ENCODE results near the gene ADCY10. TPM values are rescaled to one million over a fixed set of nuclear protein-coding genes. Genes with fewer than 3 reads are reported as not detected.

The ADCY10 gene
- total and polyA plus RNA-seq, 2 of the 4 experiments (the other 2 are of a cell fraction): under 0.01 to 0.03 TPM

DNA sequence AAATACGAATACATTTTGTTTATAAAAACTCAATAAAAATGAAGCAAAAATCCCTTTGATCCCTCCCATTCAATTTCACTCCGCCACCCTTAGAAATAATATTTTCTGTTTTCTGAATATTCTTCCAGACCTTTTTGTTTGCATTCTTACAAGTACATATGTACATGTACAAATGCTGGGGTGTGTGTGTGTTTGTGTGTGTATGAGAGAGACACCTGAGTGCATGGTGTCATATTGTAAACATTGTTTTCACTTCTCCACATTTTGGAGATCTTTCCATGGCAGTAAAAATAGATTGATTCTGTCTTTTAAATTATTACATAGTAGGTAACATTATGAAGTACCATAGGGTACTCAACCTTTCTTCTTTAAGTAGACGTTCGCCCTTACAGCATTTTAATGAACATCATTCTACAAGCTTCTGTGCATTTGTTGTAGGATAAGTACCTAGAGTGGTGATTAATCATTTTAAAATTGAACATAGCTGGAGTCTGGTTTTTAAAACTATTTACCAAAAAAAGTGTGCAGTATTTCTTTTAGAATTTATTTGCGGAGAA lies 24.2 kb upstream of the ADCY10 start:
- in situ Hi-C loops (cut with MboI; ENCODE audit: low sequenced_read_pairs): no loop called here
- Histone ChIP-seq H4K8ac (ENCODE audit: low read depth in 2 of 2, low read length in 2 of 2) (no peak overlapping the region), H4K91ac (ENCODE audit: insufficient read depth, low read depth, low read length) (no peak overlapping the region), H3K4ac (ENCODE audit: low read depth, low read length) (no peak overlapping the region), H2AK9ac (replicated peaks; ENCODE audit: low read depth, low read length, poor library complexity) (no peak overlapping the region), H3K27me3 (ENCODE audit: control insufficient read depth, insufficient read depth, low read length) (no peaks in the 10 kb centered on the region), H2BK120ac (ENCODE audit: low read depth, low read length) (no peak overlapping the region), H2BK5ac (ENCODE audit: low read depth, low read length, poor library complexity, severe bottlenecking) (no peak overlapping the region), H3K14ac (replicated peaks; ENCODE audit: low read depth, low read length) (no peak overlapping the region; the same call in 1 of the 2 replicates), H2AK5ac (ENCODE audit: low read depth, low read length) (no peak overlapping the region), H3K9me1 (ENCODE audit: insufficient read depth, low read length) (no peaks in the 10 kb centered on the region), H2BK15ac (ENCODE audit: low read depth, low read length) (no peak overlapping the region), H3K36me3 (ENCODE audit: control insufficient read depth, insufficient read depth, low read length) (peaks cover 3% of the 10 kb centered on the region; the same call in 1 of the 2 replicates), H3K79me1 (ENCODE audit: low read depth in 1 of 2, low read length in 2 of 2) (peaks cover 0 to 22% of the 10 kb centered on the region in 2 experiments; a peak in 3 of 4 replicates), H3K9ac (ENCODE audit: low read depth, low read length) (peak overlapping the region; percentile 97; the same call in 1 of the 2 replicates), H3K56ac (ENCODE audit: extremely low read depth, insufficient read depth, low read length) (no peak overlapping the region), H3K4me2 (ENCODE audit: low read depth, low read length) (peak overlapping the region; percentile 65), H2BK20ac (ENCODE audit: low read depth, low read length) (no peak overlapping the region), H3K4me3 (ENCODE audit: insufficient read depth, low read depth, low read length) (peak overlapping the region; percentile 98), H3K27ac (ENCODE audit: insufficient read depth, low read length) (no peak overlapping the region), H3K18ac (ENCODE audit: low read depth, low read length) (no peak overlapping the region), H4K5ac (ENCODE audit: low read depth, low read length) (no peak overlapping the region), H3K23ac (ENCODE audit: low read depth, low read length) (peak overlapping the region; percentile 41; the same call in 1 of the 2 replicates), H3K4me1 (ENCODE audit: control insufficient read depth, insufficient read depth, low read length) (no peaks in the 10 kb centered on the region), H4K20me1 (ENCODE audit: insufficient read depth, low read length) (peaks cover 28% of the 10 kb centered on the region; the same call in 1 of the 2 replicates), H3K9me3 (ENCODE audit: control insufficient read depth, insufficient read depth, low read length) (no peaks in the 10 kb centered on the region), H2AFZ (replicated peaks; ENCODE audit: low read length, poor library complexity) (no peak overlapping the region)
- no TSS peak for BruUV-seq (replicated peaks)
- dilution Hi-C loops (cut with HindIII; ENCODE audit: low sequenced_read_pairs, unreplicated experiment): no loop called here
- DNase-seq (no peak), ATAC-seq (ENCODE audit: low read depth) (no peak)
- intact Hi-C loops (cut with micrococcal nuclease): loop anchor here (5.0 kb wide), 4 partner anchors 116 to 289 kb away; partner anchors contain the start of gene SFT2D2
- ChIA-PET POLR2A (ENCODE audit: unreplicated experiment) (no interaction called here), CTCF (no interaction called here)
- TF ChIP-seq BHLHE40 (IDR thresholded peaks at IDR 0.05; ENCODE audit: low read depth, low read length) (no peak), RCOR1 (IDR thresholded peaks at IDR 0.05; ENCODE audit: insufficient replicate concordance, low read length) (no peak), MXI1 (IDR thresholded peaks at IDR 0.05; ENCODE audit: borderline replicate concordance, low read depth, low read length) (no peak), CHD1 (IDR thresholded peaks at IDR 0.05; ENCODE audit: low read depth, low read length) (no peak), RAD21 (IDR thresholded peaks at IDR 0.05; ENCODE audit: low read length) (no peak), CEBPB (IDR thresholded peaks at IDR 0.05; ENCODE audit: low read depth, low read length) (no peak), MAFK (IDR thresholded peaks at IDR 0.05; ENCODE audit: low read depth, low read length) (no peak), MAZ (IDR thresholded peaks at IDR 0.05; ENCODE audit: borderline replicate concordance, low read depth, low read length) (no peak), RFX5 (IDR thresholded peaks at IDR 0.05; ENCODE audit: low read depth, low read length) (no peak), POLR2A (IDR thresholded peaks at IDR 0.05; ENCODE audit: low read depth, low read length) (no peak), FOS (IDR thresholded peaks at IDR 0.05; ENCODE audit: low read depth, low read length) (no peak), SMC3 (IDR thresholded peaks at IDR 0.05; ENCODE audit: low read depth, low read length) (no peak), NFE2L2 (IDR thresholded peaks at IDR 0.05; ENCODE audit: low read depth, low read length) (no peak)
- TF ChIP-seq, protein P1, sequence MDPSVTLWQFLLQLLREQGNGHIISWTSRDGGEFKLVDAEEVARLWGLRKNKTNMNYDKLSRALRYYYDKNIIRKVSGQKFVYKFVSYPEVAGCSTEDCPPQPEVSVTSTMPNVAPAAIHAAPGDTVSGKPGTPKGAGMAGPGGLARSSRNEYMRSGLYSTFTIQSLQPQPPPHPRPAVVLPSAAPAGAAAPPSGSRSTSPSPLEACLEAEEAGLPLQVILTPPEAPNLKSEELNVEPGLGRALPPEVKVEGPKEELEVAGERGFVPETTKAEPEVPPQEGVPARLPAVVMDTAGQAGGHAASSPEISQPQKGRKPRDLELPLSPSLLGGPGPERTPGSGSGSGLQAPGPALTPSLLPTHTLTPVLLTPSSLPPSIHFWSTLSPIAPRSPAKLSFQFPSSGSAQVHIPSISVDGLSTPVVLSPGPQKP (IDR thresholded peaks at IDR 0.05; ENCODE audit: borderline replicate concordance, low read depth, low read length): no peak
- TF ChIP-seq, protein P2, sequence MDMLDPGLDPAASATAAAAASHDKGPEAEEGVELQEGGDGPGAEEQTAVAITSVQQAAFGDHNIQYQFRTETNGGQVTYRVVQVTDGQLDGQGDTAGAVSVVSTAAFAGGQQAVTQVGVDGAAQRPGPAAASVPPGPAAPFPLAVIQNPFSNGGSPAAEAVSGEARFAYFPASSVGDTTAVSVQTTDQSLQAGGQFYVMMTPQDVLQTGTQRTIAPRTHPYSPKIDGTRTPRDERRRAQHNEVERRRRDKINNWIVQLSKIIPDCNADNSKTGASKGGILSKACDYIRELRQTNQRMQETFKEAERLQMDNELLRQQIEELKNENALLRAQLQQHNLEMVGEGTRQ (IDR thresholded peaks at IDR 0.05; ENCODE audit: low read depth, low read length): no peak
- TF ChIP-seq, protein P3, sequence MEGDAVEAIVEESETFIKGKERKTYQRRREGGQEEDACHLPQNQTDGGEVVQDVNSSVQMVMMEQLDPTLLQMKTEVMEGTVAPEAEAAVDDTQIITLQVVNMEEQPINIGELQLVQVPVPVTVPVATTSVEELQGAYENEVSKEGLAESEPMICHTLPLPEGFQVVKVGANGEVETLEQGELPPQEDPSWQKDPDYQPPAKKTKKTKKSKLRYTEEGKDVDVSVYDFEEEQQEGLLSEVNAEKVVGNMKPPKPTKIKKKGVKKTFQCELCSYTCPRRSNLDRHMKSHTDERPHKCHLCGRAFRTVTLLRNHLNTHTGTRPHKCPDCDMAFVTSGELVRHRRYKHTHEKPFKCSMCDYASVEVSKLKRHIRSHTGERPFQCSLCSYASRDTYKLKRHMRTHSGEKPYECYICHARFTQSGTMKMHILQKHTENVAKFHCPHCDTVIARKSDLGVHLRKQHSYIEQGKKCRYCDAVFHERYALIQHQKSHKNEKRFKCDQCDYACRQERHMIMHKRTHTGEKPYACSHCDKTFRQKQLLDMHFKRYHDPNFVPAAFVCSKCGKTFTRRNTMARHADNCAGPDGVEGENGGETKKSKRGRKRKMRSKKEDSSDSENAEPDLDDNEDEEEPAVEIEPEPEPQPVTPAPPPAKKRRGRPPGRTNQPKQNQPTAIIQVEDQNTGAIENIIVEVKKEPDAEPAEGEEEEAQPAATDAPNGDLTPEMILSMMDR (conservative IDR thresholded peaks at IDR 0.05; ENCODE audit: low read depth, low read length): no peak
- WGBS, 2 experiments (ENCODE audit: extremely low coverage in 2 of 2, insufficient read length in 1 of 2): no CpG with 5 or more reads among the region's 5 CpGs

All from IMR-90 (cell line).